Neural progenitor cell (in vitro differentiated cells): ENCODE measurements around the gene PDIA2.
A peak's percentile ranks its signal among the peaks of the same experiment; 100 is the strongest.

Source experiments
- EZH2 ChIP-seq: fragments of 200-600 bp; sonication (generic); IDR thresholded peaks from 2 replicates; pipeline ENCODE4 v1.6.1; 2017; ENCODE audit warnings: antibody characterized with exemption, mild to moderate bottlenecking, moderate library complexity
- EZH2phosphoT487 ChIP-seq: fragments of 200-600 bp; sonication (generic); IDR thresholded peaks from 2 replicates; pipeline ENCODE4 v1.6.1; 2017; ENCODE audit warnings: antibody characterized with exemption
- TF ChIP-seq, protein P1 (sequence below): fragments of 200-600 bp; sonication (generic); IDR thresholded peaks from 2 replicates; pipeline ENCODE4 v1.5.1; 2017; ENCODE audit warnings: antibody characterized with exemption, mild to moderate bottlenecking

DNA sequence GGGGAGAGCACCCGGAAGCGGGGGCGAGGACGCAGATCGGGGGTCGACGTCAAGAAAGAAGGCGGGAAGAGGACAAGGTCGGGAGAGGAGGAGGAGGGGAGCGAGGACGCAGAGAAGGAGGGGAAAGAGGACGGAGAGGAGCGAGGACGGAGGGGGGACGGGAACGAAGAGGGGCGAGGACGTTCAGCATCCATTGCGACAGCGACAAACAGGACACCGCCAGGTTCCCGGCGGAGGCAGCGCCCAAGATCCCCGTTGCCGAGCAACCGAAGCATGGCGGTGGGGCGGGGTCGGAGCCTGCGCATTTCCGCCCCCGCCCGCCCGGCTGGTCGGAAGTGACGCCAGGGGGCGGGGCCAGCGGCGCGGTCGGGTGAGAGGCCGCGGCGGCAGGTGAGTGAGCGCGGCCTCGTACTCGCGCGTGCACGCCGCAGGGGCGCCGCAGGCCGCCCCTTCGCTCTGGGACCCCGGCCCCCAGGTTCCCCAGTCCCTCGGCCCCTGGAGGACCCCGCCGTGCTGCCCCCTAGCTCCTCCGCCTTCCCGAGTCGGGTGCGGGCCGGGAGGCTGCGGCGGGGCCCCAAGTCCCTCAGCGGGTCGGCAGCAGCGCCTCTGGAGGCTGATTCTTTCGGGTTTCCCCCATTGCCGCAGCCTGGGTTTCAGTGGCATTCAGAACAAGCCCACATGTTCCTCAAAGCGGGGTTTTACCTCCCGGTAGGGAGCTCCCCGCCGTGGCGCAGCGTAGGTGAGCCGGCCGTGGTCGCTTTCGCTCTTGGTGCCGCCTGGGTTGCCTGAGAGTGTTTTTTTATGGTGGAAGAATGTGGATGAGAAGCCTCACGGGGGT lies 48.3 kb upstream of the PDIA2 start, which contains the start of gene FAM234A:
- TF ChIP-seq, protein P1, sequence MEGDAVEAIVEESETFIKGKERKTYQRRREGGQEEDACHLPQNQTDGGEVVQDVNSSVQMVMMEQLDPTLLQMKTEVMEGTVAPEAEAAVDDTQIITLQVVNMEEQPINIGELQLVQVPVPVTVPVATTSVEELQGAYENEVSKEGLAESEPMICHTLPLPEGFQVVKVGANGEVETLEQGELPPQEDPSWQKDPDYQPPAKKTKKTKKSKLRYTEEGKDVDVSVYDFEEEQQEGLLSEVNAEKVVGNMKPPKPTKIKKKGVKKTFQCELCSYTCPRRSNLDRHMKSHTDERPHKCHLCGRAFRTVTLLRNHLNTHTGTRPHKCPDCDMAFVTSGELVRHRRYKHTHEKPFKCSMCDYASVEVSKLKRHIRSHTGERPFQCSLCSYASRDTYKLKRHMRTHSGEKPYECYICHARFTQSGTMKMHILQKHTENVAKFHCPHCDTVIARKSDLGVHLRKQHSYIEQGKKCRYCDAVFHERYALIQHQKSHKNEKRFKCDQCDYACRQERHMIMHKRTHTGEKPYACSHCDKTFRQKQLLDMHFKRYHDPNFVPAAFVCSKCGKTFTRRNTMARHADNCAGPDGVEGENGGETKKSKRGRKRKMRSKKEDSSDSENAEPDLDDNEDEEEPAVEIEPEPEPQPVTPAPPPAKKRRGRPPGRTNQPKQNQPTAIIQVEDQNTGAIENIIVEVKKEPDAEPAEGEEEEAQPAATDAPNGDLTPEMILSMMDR = peak; percentile 58
- TF ChIP-seq EZH2 = no peak
- no peak for TF ChIP-seq EZH2phosphoT487
